ENCODE measurements around the gene DPM2. TPM values are rescaled to one million over a fixed set of nuclear protein-coding genes. Genes with fewer than 3 reads are reported as not detected.

The DPM2 gene
- total and polyA plus RNA-seq, 2 experiments from 2014 or later = 36.6 to 92.4 TPM

GRCh38 chr9:127935765-127936221, 1.9 kb downstream of the DPM2 start (continued):
- TF ChIP-seq, protein P1, sequence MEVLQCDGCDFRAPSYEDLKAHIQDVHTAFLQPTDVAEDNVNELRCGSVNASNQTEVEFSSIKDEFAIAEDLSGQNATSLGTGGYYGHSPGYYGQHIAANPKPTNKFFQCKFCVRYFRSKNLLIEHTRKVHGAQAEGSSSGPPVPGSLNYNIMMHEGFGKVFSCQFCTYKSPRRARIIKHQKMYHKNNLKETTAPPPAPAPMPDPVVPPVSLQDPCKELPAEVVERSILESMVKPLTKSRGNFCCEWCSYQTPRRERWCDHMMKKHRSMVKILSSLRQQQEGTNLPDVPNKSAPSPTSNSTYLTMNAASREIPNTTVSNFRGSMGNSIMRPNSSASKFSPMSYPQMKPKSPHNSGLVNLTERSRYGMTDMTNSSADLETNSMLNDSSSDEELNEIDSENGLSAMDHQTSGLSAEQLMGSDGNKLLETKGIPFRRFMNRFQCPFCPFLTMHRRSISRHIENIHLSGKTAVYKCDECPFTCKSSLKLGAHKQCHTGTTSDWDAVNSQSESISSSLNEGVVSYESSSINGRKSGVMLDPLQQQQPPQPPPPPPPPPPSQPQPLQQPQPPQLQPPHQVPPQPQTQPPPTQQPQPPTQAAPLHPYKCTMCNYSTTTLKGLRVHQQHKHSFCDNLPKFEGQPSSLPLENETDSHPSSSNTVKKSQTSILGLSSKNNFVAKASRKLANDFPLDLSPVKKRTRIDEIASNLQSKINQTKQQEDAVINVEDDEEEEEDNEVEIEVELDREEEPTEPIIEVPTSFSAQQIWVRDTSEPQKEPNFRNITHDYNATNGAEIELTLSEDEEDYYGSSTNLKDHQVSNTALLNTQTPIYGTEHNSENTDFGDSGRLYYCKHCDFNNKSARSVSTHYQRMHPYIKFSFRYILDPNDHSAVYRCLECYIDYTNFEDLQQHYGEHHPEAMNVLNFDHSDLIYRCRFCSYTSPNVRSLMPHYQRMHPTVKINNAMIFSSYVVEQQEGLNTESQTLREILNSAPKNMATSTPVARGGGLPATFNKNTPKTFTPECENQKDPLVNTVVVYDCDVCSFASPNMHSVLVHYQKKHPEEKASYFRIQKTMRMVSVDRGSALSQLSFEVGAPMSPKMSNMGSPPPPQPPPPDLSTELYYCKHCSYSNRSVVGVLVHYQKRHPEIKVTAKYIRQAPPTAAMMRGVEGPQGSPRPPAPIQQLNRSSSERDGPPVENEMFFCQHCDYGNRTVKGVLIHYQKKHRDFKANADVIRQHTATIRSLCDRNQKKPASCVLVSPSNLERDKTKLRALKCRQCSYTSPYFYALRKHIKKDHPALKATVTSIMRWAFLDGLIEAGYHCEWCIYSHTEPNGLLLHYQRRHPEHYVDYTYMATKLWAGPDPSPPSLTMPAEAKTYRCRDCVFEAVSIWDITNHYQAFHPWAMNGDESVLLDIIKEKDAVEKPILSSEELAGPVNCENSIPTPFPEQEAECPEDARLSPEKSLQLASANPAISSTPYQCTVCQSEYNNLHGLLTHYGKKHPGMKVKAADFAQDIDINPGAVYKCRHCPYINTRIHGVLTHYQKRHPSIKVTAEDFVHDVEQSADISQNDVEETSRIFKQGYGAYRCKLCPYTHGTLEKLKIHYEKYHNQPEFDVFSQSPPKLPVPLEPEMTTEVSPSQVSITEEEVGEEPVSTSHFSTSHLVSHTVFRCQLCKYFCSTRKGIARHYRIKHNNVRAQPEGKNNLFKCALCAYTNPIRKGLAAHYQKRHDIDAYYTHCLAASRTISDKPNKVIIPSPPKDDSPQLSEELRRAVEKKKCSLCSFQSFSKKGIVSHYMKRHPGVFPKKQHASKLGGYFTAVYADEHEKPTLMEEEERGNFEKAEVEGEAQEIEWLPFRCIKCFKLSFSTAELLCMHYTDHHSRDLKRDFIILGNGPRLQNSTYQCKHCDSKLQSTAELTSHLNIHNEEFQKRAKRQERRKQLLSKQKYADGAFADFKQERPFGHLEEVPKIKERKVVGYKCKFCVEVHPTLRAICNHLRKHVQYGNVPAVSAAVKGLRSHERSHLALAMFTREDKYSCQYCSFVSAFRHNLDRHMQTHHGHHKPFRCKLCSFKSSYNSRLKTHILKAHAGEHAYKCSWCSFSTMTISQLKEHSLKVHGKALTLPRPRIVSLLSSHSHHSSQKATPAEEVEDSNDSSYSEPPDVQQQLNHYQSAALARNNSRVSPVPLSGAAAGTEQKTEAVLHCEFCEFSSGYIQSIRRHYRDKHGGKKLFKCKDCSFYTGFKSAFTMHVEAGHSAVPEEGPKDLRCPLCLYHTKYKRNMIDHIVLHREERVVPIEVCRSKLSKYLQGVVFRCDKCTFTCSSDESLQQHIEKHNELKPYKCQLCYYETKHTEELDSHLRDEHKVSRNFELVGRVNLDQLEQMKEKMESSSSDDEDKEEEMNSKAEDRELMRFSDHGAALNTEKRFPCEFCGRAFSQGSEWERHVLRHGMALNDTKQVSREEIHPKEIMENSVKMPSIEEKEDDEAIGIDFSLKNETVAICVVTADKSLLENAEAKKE (CRISPR knock-in tag; IDR thresholded peaks at IDR 0.05) = no peak
- no peak for TF ChIP-seq CREB1 (CRISPR knock-in tag; IDR thresholded peaks at IDR 0.05; ENCODE audit: low read depth)
- no peak for TF ChIP-seq EZH2phosphoT487 (IDR thresholded peaks at IDR 0.05; ENCODE audit: unreplicated experiment)
- TF ChIP-seq JUNB (IDR thresholded peaks at IDR 0.05; ENCODE audit: unreplicated experiment) = no peak

DNA sequence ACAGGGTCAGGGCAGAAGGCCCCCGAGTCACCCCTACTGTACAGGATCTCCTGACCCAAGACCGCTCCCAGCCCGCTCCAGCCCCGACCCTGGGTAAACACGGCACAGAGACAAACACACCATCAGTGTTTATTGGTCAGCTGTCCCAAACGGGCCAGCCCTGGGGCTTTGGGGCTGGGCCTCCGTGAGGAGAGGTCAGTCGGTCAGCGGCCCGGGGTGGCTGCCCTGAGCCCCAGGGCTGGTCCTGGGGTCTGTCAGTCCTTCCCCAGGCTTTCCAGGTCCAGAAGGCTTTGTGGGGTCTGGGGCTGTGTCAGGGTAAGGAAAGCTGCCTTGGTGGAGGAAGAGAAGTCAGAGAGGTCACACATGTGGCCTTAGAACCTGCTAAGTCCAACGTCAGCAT, 2.7 kb downstream of the DPM2 start:
- Histone ChIP-seq H3K4me1 (ENCODE audit: insufficient read depth) (peaks cover 28% of the 10 kb centered on the region), H3K4me2 (no peak overlapping the region), H3F3A (replicated peaks; ENCODE audit: low read depth) (peaks cover 19% of the 10 kb centered on the region), H3K9me2 (ENCODE audit: insufficient read depth) (no peaks in the 10 kb centered on the region), H3K4me3 (no peak overlapping the region), H3K27ac (ENCODE audit: low read depth) (no peak overlapping the region), H3K79me2 (replicated peaks; ENCODE audit: insufficient read depth) (peaks cover 7% of the 10 kb centered on the region), H3K27me3 (ENCODE audit: insufficient read depth) (no peaks in the 10 kb centered on the region), H4K20me1 (replicated peaks; ENCODE audit: insufficient read depth) (peaks cover 8% of the 10 kb centered on the region), H3K36me3 (ENCODE audit: insufficient read depth) (no peaks in the 10 kb centered on the region), H2AFZ (no peak overlapping the region)
- DNase-seq (ENCODE audit: low spot score) (no peak), ATAC-seq (no peak)
- Mint-ChIP-seq H3K27ac (no peak overlapping the region), H3K4me3 (peak overlapping the region; percentile 40; the same call in 1 of the 3 replicates), H3K27me3 (ENCODE audit: insufficient read depth, low read depth, poor library complexity) (peaks cover 35% of the 10 kb centered on the region), H3K4me1 (peaks cover 36% of the 10 kb centered on the region), H3K36me3 (ENCODE audit: low read depth) (peaks cover 7% of the 10 kb centered on the region; the same call in 1 of the 3 replicates), H3K9me3 (no peaks in the 10 kb centered on the region; the same call in 1 of the 3 replicates)
- TF ChIP-seq POLR2AphosphoS5 (IDR thresholded peaks at IDR 0.05; ENCODE audit: low read depth) = no peak
- no peak for TF ChIP-seq CREB1 (CRISPR knock-in tag; IDR thresholded peaks at IDR 0.05; ENCODE audit: low read depth)
- TF ChIP-seq, protein P1 (CRISPR knock-in tag; IDR thresholded peaks at IDR 0.05) = no peak
- TF ChIP-seq CTCF (conservative IDR thresholded peaks at IDR 0.05; ENCODE audit: low read depth in 2 of 2) = no peak
- no peak for TF ChIP-seq ZNF114 (CRISPR knock-in tag; IDR thresholded peaks at IDR 0.05)
